ENCODE measurements around the gene VCX3B. TPM values are rescaled to one million over a fixed set of nuclear protein-coding genes. Genes with fewer than 3 reads are reported as not detected.
"Not testable (repeated sequence)": the region's sequence is repeated elsewhere in the genome, so short reads cannot be mapped to it uniquely, and the experiment has no call there.

The VCX3B gene
- polyA plus RNA-seq (2012; ENCODE audit: insufficient read depth, insufficient read length) = not detected

- DNase-seq (ENCODE audit: low read depth, low spot score); H3K4me3 ChIP-seq (ENCODE audit: low read length): not testable (repeated sequence)
Observed at GRCh38 chrX:8464530-8464929, at the start of gene VCX3B. Gene VCX3B (plus strand): TSS chrX:8464830. CDS start chrX:8465451, 621 bp downstream.

GRCh38 chrX:8418301-8418700 lies 46.3 kb upstream of the VCX3B start:
- DNase-seq (ENCODE audit: low read depth, low spot score) = no peak
- no peak overlapping the region for H3K4me3 ChIP-seq (ENCODE audit: low read length)

GRCh38 chrX:8424912-8425311 lies 39.7 kb upstream of the VCX3B start:
- DNase-seq (ENCODE audit: low read depth, low spot score) = no peak

GRCh38 chrX:8429692-8430249 lies 34.9 kb upstream of the VCX3B start:
- H3K4me3 ChIP-seq (ENCODE audit: low read length) = no peak overlapping the region
- DNase-seq (ENCODE audit: low read depth, low spot score) = no peak

More at GRCh38 chrX:8424912-8425311, 39.7 kb upstream of the VCX3B start:
- H3K4me3 ChIP-seq (ENCODE audit: low read length) = no peak overlapping the region

GRCh38 chrX:8430444-8430843 lies 34.2 kb upstream of the VCX3B start:
- no peak for DNase-seq (ENCODE audit: low read depth, low spot score)
- no peak overlapping the region for H3K4me3 ChIP-seq (ENCODE audit: low read length)

GRCh38 chrX:8432396-8432795 lies 32.2 kb upstream of the VCX3B start:
- H3K4me3 ChIP-seq (ENCODE audit: low read length) = no peak overlapping the region
- DNase-seq (ENCODE audit: low read depth, low spot score) = no peak

GRCh38 chrX:8433109-8434062 lies 31.2 kb upstream of the VCX3B start:
- no peak overlapping the region for H3K4me3 ChIP-seq (ENCODE audit: low read length)
- DNase-seq (ENCODE audit: low read depth, low spot score) = no peak

GRCh38 chrX:8447368-8447767 lies 17.3 kb upstream of the VCX3B start:
- H3K4me3 ChIP-seq (ENCODE audit: low read length) = no peak overlapping the region
- no peak for DNase-seq (ENCODE audit: low read depth, low spot score)

GRCh38 chrX:8452343-8452742 lies 12.3 kb upstream of the VCX3B start:
- not testable (repeated sequence) for H3K4me3 ChIP-seq (ENCODE audit: low read length); DNase-seq (ENCODE audit: low read depth, low spot score)

GRCh38 chrX:8453611-8454010 lies 11.0 kb upstream of the VCX3B start:
- DNase-seq (ENCODE audit: low read depth, low spot score) = no peak

GRCh38 chrX:8455557-8455956 lies 9.1 kb upstream of the VCX3B start:
- no peak for DNase-seq (ENCODE audit: low read depth, low spot score)
- H3K4me3 ChIP-seq (ENCODE audit: low read length) = no peak overlapping the region

More at GRCh38 chrX:8453611-8454010, 11.0 kb upstream of the VCX3B start:
- H3K4me3 ChIP-seq (ENCODE audit: low read length) = no peak overlapping the region

GRCh38 chrX:8462488-8462887 lies 2.1 kb upstream of the VCX3B start:
- H3K4me3 ChIP-seq (ENCODE audit: low read length) = no peak overlapping the region
- DNase-seq (ENCODE audit: low read depth, low spot score) = no peak

GRCh38 chrX:8484360-8484949 lies 19.8 kb downstream of the VCX3B start:
- no peak overlapping the region for H3K4me3 ChIP-seq (ENCODE audit: low read length)
- no peak for DNase-seq (ENCODE audit: low read depth, low spot score)

- not testable (repeated sequence) for DNase-seq (ENCODE audit: low read depth, low spot score); H3K4me3 ChIP-seq (ENCODE audit: low read length)
Observed at GRCh38 chrX:8495036-8495435, 30.4 kb downstream of the VCX3B start.

- DNase-seq (ENCODE audit: low read depth, low spot score) = no peak
- H3K4me3 ChIP-seq (ENCODE audit: low read length) = no peak overlapping the region
Observed at GRCh38 chrX:8500203-8500602, 35.6 kb downstream of the VCX3B start.

- DNase-seq (ENCODE audit: low read depth, low spot score); H3K4me3 ChIP-seq (ENCODE audit: low read length): not testable (repeated sequence)
Observed at GRCh38 chrX:8502101-8502500, 37.5 kb downstream of the VCX3B start.

GRCh38 chrX:8504451-8504850 lies 39.8 kb downstream of the VCX3B start:
- no peak for DNase-seq (ENCODE audit: low read depth, low spot score)
- no peak overlapping the region for H3K4me3 ChIP-seq (ENCODE audit: low read length)
